Karpas-422 (cell line): ENCODE data around the gene MAGEA11. TPM values are rescaled to one million over a fixed set of nuclear protein-coding genes. Genes with fewer than 3 reads are reported as not detected.
"Not testable (repeated sequence)": the region's sequence is repeated elsewhere in the genome, so short reads cannot be mapped to it uniquely, and the experiment has no call there.

Experiments used
- DNase-seq: peaks from one replicate; pipeline ENCODE4 v3.0.0-alpha.2; 2015
- H2AFZ ChIP-seq: fragments of 200-600 bp; sonication (generic); 2 replicates; pipeline ENCODE4 v1.6.1; 2014; ENCODE audit warnings: antibody characterized with exemption, low read length, mixed read lengths
- H3K27ac ChIP-seq: fragments of 200-600 bp; sonication (generic); 2 replicates; pipeline ENCODE4 v1.5.1; 2014; ENCODE audit warnings: mild to moderate bottlenecking, low read length, moderate library complexity
- H3K27me3 ChIP-seq: fragments of 200-600 bp; sonication (generic); 2 replicates; pipeline ENCODE4 v1.6.1; 2014; ENCODE audit warnings: low read length, mixed read lengths
- H3K36me3 ChIP-seq: fragments of 200-600 bp; sonication (generic); 2 replicates; pipeline ENCODE4 v1.6.1; 2014; ENCODE audit warnings: low read length, mixed read lengths; ENCODE audit not compliant: insufficient read depth
- H3K4me1 ChIP-seq: fragments of 200-600 bp; sonication (generic); 2 replicates; pipeline ENCODE4 v1.6.1; 2014; ENCODE audit warnings: mild to moderate bottlenecking, low read length, mixed read lengths
- H3K4me2 ChIP-seq: fragments of 200-600 bp; sonication (generic); 2 replicates; pipeline ENCODE4 v1.6.1; 2014; ENCODE audit warnings: low read length, low read depth, mild to moderate bottlenecking; ENCODE audit not compliant: poor library complexity, severe bottlenecking
- H3K4me3 ChIP-seq: fragments of 200-600 bp; sonication (generic); 2 replicates; pipeline ENCODE4 v1.5.1; 2014; ENCODE audit warnings: mild to moderate bottlenecking, antibody characterized with exemption, low read length, mixed read lengths
- H3K79me2 ChIP-seq: fragments of 200-600 bp; sonication (generic); 2 replicates; pipeline ENCODE4 v1.6.1; 2014; ENCODE audit warnings: mild to moderate bottlenecking, low read length, mixed read lengths
- H3K9ac ChIP-seq: fragments of 200-600 bp; sonication (generic); 2 replicates; pipeline ENCODE4 v1.6.0; 2014; ENCODE audit warnings: low read length
- H3K9me2 ChIP-seq: fragments of 200-600 bp; sonication (generic), shearing (Covaris generic); replicated peaks from 2 replicates; pipeline ENCODE4 v1.6.0; 2014; ENCODE audit warnings: mild to moderate bottlenecking, low read length, moderate library complexity; ENCODE audit not compliant: insufficient read depth
- H3K9me3 ChIP-seq: fragments of 300-700, 200-600 bp; sonication (generic); 2 replicates; pipeline ENCODE4 v1.6.1; 2014; ENCODE audit warnings: low read length, mixed read lengths
- H4K20me1 ChIP-seq: fragments of 200-600 bp; sonication (generic); 2 replicates; pipeline ENCODE4 v1.6.1; 2014; ENCODE audit warnings: mild to moderate bottlenecking, antibody characterized with exemption, low read length, low read depth; ENCODE audit not compliant: insufficient read depth
- total RNA-seq: library from RNA; depleted of rRNA; stranded (reverse); fragments of >200 nt; shearing (Covaris generic); gene quantifications from 2 replicates; pipeline ENCODE4 v1.2.3, GENCODE V29; 2014; ENCODE audit warnings: low replicate concordance

The MAGEA11 gene
- total RNA-seq, 1 experiment from 2014 or later, result not detected

DNA sequence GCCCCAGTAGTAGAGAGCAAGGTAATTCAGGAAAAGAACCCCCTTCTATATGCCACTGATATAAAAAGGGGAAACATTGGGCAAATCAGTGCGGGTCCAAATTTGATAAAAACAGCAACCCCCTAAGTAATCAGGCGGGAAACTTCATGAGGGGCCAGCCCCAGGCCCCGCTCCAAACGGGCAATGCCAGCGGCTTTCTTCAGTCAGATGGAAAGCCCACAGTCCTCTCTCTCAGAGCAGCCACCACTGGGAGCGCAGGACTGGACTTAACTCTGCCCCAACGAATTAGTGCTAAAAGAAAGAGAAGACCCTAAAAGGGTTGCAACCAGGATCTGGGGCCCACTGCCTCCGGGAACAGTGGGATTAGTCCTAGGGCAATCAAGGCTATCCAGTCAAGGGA lies 9.9 kb downstream of the MAGEA11 start:
- no peak overlapping the region for H3K9ac ChIP-seq
- H3K4me2 ChIP-seq, result no peak overlapping the region
- no peaks in the 10 kb centered on the region for H3K79me2 ChIP-seq
- no peaks in the 10 kb centered on the region for H3K9me2 ChIP-seq
- no peaks in the 10 kb centered on the region for H3K27me3 ChIP-seq
- no peak overlapping the region for H2AFZ ChIP-seq
- no peaks in the 10 kb centered on the region for H3K4me1 ChIP-seq
- H3K36me3 ChIP-seq, result no peaks in the 10 kb centered on the region
- no peak overlapping the region for H3K4me3 ChIP-seq
- no peak for DNase-seq
- no peaks in the 10 kb centered on the region for H4K20me1 ChIP-seq
- no peaks in the 10 kb centered on the region for H3K9me3 ChIP-seq
- H3K27ac ChIP-seq, result no peak overlapping the region

DNA sequence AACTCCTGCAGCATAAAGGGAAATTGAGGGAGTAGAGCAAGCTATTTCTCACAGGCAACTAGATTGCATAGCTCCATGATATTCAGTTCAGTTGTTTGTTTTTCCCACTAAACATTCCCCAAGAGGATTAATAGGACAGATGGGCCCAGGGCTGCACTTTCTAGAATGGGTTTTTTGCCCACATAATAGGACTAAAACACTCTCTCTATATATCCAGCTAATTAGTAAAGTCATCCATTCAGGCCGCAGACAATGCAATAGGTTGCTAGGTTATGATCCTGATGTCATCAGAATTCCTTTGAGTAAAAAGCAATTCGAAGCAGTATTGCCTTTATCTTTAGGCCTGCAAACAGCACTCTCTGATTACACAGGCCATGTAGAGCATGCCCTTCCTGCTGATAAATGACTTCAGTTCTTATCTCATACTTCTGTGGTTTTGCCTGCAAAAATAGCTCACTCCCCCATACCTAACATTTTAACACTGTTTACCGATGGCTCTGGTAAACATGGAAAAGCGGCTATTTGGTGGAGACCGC lies 11.8 kb downstream of the MAGEA11 start:
- H3K9ac ChIP-seq, H3K27ac ChIP-seq, H3K4me2 ChIP-seq, H3K36me3 ChIP-seq, H4K20me1 ChIP-seq, H2AFZ ChIP-seq, H3K79me2 ChIP-seq, H3K4me1 ChIP-seq, H3K27me3 ChIP-seq, DNase-seq, H3K9me2 ChIP-seq, H3K9me3 ChIP-seq, H3K4me3 ChIP-seq: not testable (repeated sequence)

DNA sequence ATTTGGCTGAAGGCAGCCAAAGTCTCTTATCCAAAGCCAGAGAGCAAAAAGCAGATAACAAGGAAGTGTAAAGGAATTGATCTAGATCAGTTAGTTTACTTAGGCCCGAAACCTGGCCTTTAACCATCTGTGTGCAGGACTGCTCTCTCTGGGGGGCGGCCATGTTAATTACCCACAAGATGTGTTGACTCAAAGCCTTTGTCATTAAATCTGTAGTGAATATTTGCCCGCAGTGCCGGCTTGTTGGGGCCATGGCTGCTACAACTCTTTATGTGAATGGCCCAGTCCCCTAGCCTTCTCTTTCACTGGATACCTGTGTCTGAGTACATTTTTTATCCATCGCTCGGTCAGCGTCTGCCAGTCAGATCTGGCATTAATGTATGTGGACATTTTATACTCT lies 15.4 kb downstream of the MAGEA11 start:
- H3K9ac ChIP-seq, H3K9me2 ChIP-seq, DNase-seq, H3K9me3 ChIP-seq, H3K4me1 ChIP-seq, H3K27ac ChIP-seq, H3K36me3 ChIP-seq, H2AFZ ChIP-seq, H3K4me2 ChIP-seq, H3K27me3 ChIP-seq, H4K20me1 ChIP-seq, H3K4me3 ChIP-seq, H3K79me2 ChIP-seq: not testable (repeated sequence)

DNA sequence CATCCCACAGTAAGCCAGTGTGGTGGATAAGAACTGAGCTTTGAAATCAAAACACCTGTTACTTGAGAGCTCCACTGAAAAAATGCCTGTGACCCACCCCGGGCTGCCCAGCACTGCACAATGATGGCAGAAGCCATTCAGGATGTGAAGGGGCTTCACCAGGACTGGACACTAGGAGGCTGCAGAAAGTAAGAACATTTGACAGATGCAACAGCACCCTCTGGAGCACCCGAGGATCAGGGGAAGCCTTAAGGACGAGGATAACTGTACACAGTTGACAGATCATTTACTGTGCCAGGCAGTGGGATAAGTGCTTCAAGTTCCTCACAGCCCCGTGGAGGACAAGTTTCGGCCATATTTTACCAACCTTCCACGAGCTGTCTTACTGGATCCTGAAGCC lies 30.4 kb downstream of the MAGEA11 start:
- H3K27me3 ChIP-seq, H3K4me2 ChIP-seq, DNase-seq, H3K4me3 ChIP-seq, H3K36me3 ChIP-seq, H4K20me1 ChIP-seq, H3K9ac ChIP-seq, H3K4me1 ChIP-seq, H3K79me2 ChIP-seq, H3K9me3 ChIP-seq, H2AFZ ChIP-seq, H3K9me2 ChIP-seq, H3K27ac ChIP-seq: not testable (repeated sequence)

DNA sequence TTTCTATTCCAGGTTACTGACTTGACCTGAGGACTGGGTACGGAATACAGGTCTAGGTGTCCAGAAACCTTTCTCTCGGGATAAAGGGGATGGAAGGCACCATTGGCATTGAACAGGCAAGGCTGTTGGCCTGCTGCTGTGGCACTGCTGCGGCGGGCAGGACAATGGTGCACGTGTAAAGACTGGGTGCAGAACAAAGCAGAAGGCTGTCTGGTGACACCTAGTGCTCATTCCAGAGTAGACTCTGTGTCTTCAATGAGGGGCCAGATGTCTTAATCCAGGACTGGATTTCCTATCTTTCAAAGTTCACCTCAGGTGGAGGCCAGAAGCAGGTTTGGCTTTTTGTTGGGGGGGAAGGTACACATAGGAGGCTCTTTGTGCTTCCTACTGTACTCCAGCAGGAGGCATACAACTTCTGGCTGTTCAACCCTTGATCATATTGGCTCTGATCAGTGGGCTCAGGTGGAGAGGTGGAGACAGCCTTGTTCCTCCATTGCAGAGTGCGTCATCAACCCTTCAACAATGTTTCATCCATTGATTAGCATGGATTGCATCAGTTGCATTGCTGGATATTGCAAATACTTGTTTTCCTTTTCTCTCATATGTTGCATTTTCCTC lies 34.6 kb downstream of the MAGEA11 start:
- not testable (repeated sequence) for H3K4me2 ChIP-seq, H3K9me2 ChIP-seq, H4K20me1 ChIP-seq, H3K4me1 ChIP-seq, H2AFZ ChIP-seq, H3K27ac ChIP-seq, H3K9ac ChIP-seq, H3K9me3 ChIP-seq, H3K36me3 ChIP-seq, H3K27me3 ChIP-seq, DNase-seq, H3K79me2 ChIP-seq, H3K4me3 ChIP-seq

DNA sequence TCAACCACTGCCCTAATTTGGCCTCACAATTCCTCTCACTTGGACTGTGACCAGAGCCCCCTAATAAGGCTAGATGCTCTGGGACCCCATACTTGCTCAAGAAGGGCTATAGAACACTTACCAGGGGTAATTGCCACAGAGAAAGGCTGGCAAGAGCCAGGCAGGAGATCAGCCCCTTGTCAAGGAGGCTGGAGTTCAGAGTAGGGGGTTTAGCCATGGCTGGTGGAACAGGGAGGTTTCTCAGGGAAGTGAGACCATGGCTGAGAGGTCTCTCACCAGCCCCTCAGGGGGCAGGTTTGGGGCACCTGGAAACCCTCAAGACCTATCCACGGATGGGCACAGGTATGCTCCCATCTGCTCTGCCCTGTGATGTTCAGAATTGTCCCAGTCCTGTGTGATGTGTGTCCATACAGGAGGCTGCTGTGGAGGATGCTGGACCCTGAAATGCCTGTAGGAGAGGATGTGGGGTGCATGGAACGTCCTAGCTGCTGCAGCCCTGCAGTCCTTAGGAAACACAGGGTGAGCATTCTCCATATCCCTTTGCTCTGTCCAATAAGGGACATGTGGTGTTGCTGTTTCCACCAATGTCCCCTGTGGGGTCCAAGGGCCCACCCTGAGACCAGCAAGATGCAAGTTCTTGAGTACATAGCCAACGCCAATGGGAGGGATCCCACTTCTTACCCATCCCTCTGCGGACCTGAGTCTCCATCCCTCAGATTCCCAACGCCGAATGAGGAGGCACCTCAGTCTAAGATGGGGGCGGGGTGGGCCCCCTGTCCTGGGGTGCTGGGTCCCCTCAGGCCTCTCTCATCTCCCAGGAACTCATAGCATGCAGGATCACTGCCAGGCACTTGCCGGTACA lies 45.6 kb downstream of the MAGEA11 start:
- no peak overlapping the region for H3K4me3 ChIP-seq
- H3K27ac ChIP-seq, result no peak overlapping the region
- no peaks in the 10 kb centered on the region for H4K20me1 ChIP-seq
- H3K9me3 ChIP-seq, result no peaks in the 10 kb centered on the region
- H3K9ac ChIP-seq, result no peak overlapping the region
- H3K4me2 ChIP-seq, result no peak overlapping the region
- no peaks in the 10 kb centered on the region for H3K4me1 ChIP-seq
- no peak overlapping the region for H2AFZ ChIP-seq
- no peaks in the 10 kb centered on the region for H3K9me2 ChIP-seq
- no peak for DNase-seq
- H3K36me3 ChIP-seq, result no peaks in the 10 kb centered on the region
- H3K27me3 ChIP-seq, result no peaks in the 10 kb centered on the region
- no peaks in the 10 kb centered on the region for H3K79me2 ChIP-seq

DNA sequence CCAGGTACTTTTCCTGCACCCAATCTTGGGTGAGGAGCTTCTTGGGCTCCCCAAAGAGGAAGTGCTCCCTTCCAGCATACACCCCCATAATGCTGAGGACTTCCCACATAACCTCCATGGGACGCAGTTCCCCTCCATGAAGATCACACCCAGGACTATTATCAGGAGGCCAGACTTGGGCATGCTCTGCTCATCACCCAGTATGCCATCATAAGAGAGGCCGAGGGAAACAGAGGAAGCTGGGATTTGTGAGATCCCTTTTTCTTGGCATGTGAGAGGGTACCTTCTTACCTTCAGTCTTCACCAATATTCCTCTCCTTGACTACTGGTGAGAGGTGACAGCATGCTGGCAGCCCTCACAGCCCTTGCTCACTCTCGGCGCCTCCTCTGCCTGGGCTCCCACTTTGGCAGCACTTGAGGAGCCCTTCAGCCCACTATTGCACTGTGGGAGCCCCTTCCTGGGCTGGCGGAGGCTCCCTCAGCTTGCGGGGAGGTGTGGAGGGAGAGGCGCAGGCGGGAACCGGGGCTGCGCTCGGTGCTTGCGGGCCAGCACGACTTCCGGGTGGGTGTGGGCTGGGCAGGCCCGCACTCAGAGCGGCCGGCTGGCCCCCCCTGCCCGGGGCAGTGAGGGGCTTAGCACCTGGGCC lies 46.3 kb downstream of the MAGEA11 start:
- H3K9me2 ChIP-seq, result no peaks in the 10 kb centered on the region
- no peaks in the 10 kb centered on the region for H4K20me1 ChIP-seq
- H3K79me2 ChIP-seq, result no peaks in the 10 kb centered on the region
- no peaks in the 10 kb centered on the region for H3K27me3 ChIP-seq
- no peaks in the 10 kb centered on the region for H3K9me3 ChIP-seq
- no peak overlapping the region for H3K9ac ChIP-seq
- H2AFZ ChIP-seq, result no peak overlapping the region
- no peak overlapping the region for H3K27ac ChIP-seq
- DNase-seq, result no peak
- no peaks in the 10 kb centered on the region for H3K4me1 ChIP-seq
- no peaks in the 10 kb centered on the region for H3K36me3 ChIP-seq
- H3K4me3 ChIP-seq, result no peak overlapping the region
- no peak overlapping the region for H3K4me2 ChIP-seq

DNA sequence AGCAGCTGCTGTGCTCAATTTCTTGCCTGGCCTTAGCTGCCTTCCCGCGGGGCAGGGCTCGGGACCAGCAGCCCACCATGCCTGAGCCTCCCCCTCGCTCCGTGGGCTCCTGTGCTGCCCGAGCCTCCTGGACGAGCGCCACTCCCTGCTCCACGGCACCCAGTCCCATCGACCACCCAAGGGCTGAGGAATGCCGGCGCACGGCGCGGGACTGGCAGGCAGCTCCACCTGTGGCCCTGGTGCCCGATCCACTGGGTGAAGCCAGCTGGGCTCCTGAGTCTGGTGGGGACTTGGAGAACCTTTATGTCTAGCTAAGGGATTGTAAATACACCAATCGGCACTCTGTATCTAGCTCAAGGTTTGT lies 46.8 kb downstream of the MAGEA11 start:
- H4K20me1 ChIP-seq, H3K9me3 ChIP-seq, H2AFZ ChIP-seq, DNase-seq, H3K79me2 ChIP-seq, H3K4me1 ChIP-seq, H3K27ac ChIP-seq, H3K4me2 ChIP-seq, H3K36me3 ChIP-seq, H3K9ac ChIP-seq, H3K27me3 ChIP-seq, H3K9me2 ChIP-seq, H3K4me3 ChIP-seq: not testable (repeated sequence)
